Eye (tissue), 1 donor: ENCODE data around the gene TAOK3.
"Not testable (repeated sequence)": the region's sequence is repeated elsewhere in the genome, so short reads cannot be mapped to it uniquely, and the experiment has no call there.

Experiments
- DNase-seq: peaks from one replicate; pipeline ENCODE4 v3.0.0-alpha.2; 2015

The TAOK3 gene

DNA sequence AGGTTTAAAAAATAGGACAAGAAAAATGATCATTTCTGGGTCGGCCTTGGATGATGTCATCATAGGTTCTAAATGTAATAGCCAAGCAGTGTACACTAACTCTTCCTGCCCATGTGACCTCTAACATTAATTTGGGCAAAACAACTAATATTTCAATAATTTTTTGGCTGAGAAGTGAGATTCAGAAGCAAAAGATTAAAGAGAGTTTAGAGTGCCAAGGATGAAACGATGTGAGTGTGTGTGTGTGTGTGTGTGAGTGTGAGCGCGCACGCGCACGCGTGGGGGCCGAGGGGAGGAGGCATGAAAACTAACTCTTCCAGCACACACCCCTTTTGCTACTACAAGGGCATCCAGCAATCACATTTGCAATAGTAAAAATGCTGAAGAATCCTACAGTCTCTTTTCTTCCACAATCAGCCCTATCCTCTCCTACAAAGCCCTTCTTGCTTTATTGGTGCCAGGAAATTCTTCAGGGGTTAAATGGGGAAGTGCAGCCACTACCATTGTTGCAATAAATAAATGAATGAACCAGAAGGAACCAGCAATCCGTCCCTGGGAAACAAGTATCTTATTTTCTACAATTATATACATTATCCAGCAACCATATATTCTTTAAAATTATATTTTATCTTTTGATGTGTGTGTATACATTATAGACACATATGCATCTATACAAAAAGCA is 183.9 kb downstream of the TAOK3 start:
- peak; percentile 78 for DNase-seq

DNA sequence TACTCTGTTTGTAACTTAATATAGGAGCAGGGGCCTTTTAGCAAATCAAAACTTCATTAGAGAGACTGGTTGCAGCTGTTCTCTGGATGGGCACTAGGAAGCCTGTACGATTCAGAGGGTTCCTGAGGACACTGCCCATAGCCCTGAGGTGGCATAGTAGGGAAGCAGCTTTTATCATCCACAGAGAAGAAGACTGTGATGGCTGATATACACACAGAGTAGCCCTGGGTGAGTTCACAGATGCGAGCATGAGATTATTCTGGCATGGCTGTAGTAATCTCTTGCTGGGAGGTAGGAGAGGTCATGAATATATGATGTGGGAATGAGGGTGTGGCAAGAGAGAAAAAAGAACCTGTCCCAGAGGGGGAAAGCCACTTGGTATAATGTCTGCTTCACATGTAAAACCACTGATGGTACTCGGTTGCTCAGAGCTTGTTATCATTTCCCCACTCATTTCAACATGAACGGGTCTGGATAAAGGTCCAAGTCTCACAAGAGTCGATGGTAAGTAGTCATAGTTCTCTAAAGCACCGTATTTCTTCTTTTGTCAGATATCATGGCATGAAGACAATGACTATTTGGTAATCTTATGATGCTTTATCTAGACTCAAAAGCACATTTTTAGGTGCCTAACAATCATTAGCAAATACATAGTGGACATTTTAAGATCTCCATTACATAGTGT is 184.8 kb downstream of the TAOK3 start:
- DNase-seq, result peak; percentile 60

DNA sequence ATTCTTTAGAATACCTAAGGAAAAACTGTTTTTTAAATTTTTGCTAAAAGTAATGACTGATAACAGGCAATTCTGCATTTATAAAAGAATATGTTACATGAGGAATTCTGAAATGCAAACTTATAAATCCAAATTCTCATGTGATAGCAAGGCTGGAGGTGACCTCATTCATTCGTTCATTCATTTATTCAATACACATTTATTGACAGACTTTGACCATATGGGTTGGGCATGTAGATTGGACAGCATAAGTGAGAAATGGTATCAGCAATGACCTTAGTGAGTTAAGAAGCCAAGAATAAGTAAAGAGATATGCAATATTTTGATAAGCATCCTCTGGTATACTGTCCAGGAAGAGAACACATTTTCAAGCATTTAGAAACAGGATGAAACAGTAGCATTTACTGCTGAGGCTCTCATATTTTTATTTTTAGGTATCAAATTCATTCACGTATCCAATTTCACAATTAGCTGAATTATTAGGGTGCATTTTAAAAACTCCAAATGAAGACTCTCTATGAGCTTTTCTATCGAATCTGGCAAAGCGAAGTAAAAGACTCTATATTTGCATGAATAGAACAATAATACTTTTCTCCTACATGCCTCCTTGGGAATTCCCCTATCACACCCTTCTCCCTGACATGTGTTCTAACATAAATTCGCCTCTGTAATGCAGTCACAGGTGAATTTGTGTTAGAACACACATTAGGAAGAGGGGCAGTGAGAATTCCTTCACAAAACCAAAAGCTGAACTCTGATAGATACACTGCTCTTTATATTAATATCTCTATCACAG is 186.9 kb downstream of the TAOK3 start:
- no peak for DNase-seq

DNA sequence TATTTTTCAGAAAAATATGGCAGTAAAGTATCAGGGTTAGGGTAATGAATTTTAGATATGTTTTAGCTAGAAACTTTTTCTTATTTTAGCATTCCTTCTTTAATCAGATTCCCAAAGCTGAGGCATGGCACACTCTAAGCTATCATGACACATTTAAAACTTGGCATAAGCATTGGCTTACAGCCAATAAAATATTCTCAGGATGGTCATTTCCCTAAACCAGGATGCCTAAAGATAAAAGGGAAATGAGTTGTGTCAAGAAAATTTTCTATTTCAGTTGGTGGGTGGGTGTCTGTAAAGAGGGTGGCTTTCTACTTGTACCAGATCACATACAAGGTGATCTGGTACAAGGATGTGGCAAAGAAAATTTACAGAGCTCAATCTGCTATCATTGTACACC is 189.0 kb downstream of the TAOK3 start:
- no peak for DNase-seq

DNA sequence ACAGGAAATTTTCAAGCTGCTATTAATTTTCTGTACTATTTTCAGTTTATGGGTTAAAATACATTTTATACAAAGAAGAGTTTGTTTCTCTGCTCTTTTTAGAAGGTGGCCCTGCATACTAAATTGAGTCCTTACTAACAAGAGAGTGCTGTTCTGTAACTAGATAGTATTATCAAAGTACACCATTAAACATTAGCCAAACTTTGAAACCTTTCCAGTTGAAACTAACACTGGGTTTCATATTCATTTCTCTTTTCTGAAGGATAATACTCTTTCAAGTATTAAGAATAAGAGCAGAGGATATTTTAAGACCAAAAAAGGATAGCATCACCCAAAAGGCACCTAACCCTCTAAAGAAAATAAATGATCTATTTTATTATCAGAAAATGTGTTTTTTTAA is 189.6 kb downstream of the TAOK3 start:
- no peak for DNase-seq

DNA sequence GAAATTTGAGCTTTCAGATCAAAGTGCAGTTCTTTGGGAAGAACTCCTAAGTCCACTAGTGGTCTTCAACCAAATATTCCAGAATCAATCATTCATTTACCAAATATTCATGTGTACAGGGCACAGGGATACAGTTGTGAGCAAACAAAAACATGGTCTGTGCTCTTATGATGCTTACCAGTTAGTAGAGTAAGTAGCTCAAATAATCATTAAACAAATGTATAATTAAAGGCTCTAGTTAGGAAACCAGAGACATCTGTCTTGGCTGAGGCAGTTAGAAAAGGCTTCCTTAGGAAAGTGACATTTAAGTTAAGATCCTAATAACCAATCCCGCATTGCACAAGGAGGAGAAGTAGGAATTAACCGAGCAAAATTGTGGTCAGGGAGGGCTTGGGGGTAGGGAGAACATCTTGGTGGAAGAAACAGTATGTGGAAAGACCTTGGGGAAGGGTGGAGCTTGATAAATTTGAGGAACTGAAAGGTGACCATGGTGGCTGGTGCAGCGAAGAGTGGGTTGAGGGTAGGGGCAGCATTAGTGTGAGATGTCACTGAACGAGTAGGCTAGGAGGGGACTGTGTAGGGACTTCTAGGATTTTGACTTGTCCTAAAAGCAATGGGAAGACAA is 196.8 kb downstream of the TAOK3 start:
- no peak for DNase-seq

DNA sequence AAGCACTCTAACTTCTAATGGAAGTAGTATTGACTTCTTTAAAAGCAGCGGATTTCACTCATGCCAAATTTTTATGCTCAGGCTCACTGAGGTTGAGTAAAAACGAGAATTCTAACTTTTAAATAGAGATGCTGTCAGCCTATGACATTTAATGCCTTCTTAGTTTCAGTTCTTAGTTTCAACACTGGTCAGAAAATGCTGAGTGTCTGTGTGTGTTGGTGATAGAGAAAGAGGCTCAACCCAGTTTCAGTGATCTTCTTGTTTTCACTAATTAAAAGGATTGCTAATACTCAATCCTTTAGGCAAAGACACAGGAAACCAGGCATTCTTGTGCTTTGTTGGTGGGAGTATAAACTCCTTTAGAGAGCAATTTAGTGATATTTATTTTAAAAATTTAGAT is 205.8 kb downstream of the TAOK3 start:
- no peak for DNase-seq

DNA sequence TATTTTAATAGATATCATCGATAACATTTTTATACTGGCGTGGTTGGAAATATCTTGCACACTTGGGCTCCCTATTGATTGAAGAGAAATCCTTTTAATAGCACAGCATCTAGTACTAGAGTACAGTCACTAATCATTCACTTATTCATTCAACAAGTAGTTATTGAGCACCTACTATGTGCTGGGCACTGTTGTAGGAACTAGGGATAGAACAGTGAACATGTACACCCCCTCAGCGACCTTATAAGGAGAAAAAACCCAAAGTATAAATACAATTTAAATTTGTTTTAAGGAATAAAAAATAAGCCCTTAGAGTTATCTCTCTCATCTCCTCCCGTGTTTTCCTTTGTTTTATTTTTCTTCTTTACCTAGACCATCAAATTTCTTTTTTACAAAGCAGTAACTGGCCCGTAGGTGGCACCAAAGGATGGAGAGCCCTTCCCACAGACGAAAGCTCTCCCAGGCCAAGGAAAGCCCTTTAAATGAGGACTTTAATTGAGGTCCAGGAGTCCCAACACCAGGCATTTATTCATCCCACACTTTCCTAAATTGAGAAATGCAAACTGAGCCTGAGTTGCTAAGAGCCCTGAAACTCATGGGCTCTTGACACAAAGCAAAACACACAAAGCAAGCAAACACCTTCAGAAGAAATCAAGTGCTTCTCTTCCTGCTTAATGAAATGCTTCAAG is 207.8 kb downstream of the TAOK3 start:
- DNase-seq, result peak; percentile 41

DNA sequence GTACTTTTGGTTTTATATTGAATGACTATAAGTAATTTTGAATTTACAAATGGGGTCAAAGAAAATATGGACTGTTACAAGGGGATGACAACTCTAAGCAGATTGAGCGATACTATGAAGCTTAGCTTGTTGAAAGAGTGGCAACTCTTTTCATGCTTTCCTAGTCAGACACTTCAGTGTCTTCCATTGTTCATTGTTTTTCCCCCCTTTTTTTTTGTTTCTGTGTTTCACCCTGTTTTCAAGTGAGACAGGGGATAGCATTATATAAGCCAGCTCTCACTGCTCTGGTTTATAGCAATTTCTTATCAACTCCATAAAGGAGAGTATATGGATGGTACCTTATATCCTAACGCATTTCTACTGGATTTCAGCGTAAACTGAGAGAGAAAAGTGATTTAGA is 212.2 kb downstream of the TAOK3 start:
- no peak for DNase-seq

DNA sequence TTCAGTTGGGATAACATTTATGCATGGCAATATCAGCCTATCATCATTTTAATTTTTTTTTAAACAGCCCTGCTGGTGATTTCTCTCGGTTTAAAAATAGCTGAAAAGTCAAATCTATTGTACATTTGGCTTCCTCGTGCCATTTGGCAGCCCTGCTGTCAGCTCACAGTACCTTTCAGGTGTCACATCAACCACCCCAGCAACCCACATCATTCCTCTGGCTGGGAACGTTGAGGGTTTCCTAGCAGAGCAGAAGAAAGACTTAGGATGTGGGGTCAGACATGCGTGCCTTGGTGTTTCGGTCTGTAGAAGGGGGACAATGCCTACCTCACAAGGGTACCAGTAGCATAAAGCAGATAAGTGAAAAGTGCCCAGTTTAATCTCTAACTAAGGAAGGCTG is 221.0 kb downstream of the TAOK3 start:
- no peak for DNase-seq

DNA sequence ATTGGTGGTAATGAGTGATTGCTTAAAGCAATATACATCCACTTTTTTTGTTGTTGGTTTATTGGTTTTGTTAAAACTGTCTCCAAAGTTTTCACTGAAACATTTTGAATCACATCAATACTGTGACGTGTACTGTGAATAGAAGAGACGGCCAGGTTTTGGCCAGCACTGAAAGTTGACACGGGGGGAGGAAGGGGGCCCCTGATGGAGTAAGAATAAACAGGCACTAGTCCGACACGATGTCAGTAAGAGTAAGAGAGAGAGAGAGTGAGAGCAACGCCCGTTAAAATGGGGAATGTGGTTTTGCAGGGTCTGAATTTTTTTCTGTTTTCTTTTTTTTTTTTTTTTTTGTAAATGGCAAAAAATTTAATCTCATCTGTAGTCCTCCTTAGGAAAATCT is 222.1 kb downstream of the TAOK3 start:
- no peak for DNase-seq

DNA sequence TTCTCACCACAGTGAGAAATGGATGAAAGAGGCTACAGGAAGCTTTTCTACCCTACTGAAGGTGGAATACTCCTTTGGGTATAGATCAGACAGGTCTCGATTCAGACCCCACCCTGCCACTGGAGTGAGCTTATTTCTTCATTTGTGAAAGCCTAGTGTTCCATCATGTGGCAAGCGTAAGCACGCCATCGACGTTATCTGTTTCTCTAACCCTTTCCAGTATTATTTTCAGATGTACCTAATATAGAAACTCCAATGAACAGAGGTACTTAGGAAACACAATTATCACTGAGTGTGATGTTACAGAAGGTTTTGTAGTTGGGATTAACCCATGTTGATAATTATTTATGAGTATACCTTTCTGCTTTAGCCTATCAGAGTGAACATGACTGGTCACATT is 224.4 kb downstream of the TAOK3 start:
- DNase-seq, result no peak

DNA sequence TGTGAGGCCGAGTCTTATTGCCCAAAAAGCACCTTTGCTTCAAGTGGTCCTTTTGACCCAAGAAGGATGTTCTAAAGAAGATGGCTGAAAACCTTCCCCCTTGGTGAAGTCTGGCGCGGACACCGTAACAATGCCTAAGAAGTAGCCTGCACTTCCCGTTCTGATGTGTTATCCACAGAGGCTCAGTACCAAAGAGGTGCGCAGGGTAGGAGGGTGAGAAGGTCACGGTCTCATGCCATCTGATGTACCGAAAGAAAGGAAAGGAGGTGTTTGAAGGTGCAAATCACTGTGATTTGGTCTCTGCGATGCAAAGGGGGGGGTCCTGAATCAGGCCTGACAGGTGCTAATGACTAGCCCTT is 226.9 kb downstream of the TAOK3 start:
- DNase-seq, result no peak

DNA sequence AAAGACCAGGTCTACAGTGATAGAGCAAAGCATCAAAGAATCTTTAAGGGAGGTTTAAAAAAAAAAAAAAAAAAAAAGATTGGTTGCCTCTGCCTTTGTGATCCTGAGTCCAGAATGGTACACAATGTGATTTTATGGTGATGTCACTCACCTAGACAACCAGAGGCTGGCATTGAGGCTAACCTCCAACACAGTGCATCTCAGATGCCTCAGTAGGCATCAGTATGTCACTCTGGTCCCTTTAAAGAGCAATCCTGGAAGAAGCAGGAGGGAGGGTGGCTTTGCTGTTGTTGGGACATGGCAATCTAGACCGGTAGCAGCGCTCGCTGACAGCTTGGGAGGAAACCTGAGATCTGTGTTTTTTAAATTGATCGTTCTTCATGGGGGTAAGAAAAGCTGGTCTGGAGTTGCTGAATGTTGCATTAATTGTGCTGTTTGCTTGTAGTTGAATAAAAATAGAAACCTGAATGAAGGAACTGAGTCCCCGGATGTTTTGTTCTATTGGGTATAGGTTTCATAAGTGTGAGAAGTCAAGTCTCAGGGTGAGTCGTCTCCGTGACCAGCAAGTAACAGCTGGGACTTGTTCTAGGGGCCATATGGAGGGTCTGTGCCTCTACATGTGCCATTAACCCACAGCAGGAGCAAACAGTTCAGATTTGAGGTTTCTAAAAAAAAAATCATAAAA is 227.5 kb downstream of the TAOK3 start:
- no peak for DNase-seq

DNA sequence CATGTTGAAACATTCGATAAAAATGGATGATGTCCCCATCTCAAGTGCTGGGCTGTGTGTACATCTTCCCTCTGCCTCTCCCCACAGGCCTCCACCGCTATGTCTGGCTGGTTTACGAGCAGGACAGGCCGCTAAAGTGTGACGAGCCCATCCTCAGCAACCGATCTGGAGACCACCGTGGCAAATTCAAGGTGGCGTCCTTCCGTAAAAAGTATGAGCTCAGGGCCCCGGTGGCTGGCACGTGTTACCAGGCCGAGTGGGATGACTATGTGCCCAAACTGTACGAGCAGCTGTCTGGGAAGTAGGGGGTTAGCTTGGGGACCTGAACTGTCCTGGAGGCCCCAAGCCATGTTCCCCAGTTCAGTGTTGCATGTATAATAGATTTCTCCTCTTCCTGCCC is 228.2 kb downstream of the TAOK3 start:
- no peak for DNase-seq

DNA sequence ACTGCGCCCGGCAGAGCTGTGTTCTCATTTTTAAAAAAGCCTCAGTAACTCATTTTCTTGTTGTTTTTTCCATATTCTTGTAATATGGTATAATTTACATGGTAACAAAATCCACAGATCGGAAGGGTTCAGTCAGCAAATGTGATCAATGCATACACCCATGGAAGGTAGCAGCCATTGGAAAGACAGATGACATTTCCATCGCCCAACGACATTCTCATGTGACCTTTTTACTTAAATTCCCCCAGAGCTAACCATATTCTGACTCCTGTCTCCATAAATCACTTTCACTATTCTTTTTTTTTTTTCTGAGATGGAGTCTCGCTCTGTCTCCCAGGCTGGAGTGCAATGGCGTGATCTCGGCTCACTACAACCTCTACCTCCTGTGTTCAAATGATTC is 231.9 kb downstream of the TAOK3 start:
- no peak for DNase-seq

DNA sequence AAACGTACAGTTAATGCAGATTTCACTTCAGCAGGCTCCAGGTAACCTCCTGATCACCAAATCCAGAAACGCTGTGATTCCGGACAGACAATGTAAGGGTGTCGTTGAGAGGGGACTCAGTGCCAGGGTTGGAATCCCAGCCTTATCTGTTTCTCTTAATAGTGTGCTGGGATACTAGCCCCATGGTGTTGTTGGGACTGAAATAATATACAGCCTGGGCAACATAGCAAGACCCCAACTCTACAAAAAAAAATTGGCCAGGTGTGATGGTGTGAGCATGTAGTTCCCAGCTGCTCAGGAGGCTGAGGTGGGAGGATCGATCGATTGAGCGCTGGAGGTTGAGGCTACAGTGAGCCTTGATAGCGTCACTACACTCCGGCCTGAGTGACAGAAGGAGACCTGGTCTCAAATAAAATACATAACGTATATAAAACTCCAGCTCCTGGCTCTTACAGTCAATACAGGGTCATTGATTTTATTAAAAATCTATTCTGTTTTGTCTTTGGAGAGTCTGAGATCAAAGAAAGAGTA is 235.5 kb downstream of the TAOK3 start:
- DNase-seq, result no peak

DNA sequence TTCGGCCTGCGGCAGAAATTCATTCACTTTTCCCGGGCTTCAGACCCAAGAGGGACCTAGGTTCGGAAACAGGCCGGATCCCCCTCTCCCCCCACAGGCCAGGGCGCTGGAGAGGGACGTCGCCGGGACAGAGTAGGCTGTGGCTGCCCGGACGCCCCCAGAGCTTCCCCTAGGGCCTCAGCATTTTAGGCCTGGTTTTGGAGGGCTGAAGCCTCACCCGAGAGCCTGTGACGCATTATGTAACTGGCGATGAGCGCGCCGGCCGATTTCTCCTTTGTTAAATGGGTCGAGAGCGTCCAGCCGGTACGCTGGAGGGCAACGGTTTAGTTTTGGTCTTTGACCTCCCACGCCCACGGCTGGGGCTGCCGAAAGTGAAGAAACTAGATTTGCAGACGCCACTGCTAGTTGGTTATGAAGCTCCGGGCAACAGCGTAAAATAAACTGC is 236.1 kb downstream of the TAOK3 start:
- peak; percentile 72 for DNase-seq

DNA sequence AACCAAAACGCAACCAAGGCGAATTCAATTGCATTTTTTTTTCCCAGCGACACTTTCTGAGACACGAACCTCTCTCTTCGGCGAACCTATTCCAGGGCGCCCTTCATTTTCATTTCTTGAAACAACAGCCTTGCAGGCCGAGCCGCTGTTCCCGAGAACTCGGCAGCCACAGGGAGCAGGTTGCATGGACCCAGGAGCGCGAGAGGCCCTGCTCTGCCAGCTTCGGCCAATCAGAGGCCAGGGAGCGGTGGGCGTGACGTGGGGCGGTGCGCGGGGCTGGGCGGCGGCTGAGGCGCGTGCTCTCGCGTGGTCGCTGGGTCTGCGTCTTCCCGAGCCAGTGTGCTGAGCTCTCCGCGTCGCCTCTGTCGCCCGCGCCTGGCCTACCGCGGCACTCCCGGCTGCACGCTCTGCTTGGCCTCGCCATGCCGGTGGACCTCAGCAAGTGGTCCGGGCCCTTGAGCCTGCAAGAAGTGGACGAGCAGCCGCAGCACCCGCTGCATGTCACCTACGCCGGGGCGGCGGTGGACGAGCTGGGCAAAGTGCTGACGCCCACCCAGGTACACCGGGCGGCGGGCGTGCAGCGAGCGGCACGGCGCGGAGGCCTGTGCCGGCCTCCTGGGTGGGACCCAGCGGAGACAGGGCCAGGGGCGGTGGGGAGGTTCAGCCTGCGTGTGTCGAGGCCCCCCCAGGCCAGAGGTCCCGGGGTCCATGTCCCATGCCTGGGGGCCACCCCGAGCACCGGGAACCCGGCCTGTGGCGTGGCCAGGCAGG is 236.7 kb downstream of the TAOK3 start, which contains the start of gene PEBP1:
Gene PEBP1 (plus strand): TSS at position 337 of the 771 bp plus-strand sequence. CDS start 86 bp downstream, at position 423.
- DNase-seq, result peak; percentile 96

DNA sequence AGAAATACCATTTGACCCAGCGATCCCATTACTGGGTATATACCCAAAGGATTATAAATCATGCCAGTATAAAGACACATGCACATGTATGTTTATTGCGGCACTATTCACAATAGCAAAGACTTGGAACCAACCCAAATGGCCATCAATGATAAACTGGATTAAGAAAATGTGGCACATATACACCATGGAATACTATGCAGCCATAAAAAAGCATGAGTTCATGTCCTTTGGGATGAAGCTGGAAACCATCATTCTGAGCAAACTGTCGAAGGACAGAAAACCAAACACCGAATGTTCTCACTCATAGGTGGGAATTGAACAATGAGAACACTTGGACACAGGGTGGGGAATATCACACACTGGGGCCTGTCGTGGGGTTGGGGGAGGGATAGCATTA is 243.3 kb downstream of the TAOK3 start:
- not testable (repeated sequence) for DNase-seq

DNA sequence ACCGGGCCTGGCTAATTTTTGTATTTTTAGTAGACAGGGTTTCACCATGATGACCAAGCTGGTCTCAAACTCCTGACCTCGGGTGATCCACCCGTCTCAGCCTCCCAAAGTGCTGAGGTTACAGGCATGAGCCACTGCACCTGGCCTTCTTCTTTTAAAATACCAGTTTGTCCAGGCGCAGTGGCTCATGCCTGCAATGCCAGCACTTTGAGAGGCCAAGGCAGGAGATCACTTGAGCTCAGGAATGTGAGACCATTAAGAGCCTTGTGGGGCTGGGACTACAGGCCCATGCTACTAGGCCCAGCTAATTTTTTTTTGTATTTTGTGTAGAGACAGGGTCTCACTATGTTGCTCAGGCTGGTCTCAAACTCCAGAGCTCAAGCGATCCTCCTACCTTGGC is 244.8 kb downstream of the TAOK3 start:
- no peak for DNase-seq
